ENCODE measurements around the gene JAKMIP1. TPM values are rescaled to one million over a fixed set of nuclear protein-coding genes. Genes with fewer than 3 reads are reported as not detected.
"Not testable (repeated sequence)": the region's sequence is repeated elsewhere in the genome, so short reads cannot be mapped to it uniquely, and the experiment has no call there.

JAKMIP1 gene
- total RNA-seq, 1 experiment from 2014 or later, result not detected

GRCh38 chr4:6209291-6209690 is 8.9 kb upstream of the JAKMIP1 start:
- in situ Hi-C loops (cut with HindIII; ENCODE audit: low pct_unique_long_range_greater_than_20kb, low sequenced_read_pairs); DNase-seq (ENCODE audit: low read depth, low spot score): not testable (repeated sequence)

GRCh38 chr4:6208416-6208815 is 8.1 kb upstream of the JAKMIP1 start:
- in situ Hi-C loops (cut with HindIII; ENCODE audit: low pct_unique_long_range_greater_than_20kb, low sequenced_read_pairs), result no loop called here
- no peak for DNase-seq (ENCODE audit: low read depth, low spot score)

- no peak for DNase-seq (ENCODE audit: low read depth, low spot score)
- in situ Hi-C loops (cut with HindIII; ENCODE audit: low pct_unique_long_range_greater_than_20kb, low sequenced_read_pairs), result no loop called here
These were observed 7.3 kb upstream of the JAKMIP1 start for GRCh38 chr4:6207602-6208001.

GRCh38 chr4:6206771-6207290 is 6.5 kb upstream of the JAKMIP1 start:
- in situ Hi-C loops (cut with HindIII; ENCODE audit: low pct_unique_long_range_greater_than_20kb, low sequenced_read_pairs), result no loop called here
- DNase-seq (ENCODE audit: low read depth, low spot score), result no peak

- no peak for DNase-seq (ENCODE audit: low read depth, low spot score)
- in situ Hi-C loops (cut with HindIII; ENCODE audit: low pct_unique_long_range_greater_than_20kb, low sequenced_read_pairs), result no loop called here
These were observed 5.6 kb upstream of the JAKMIP1 start for GRCh38 chr4:6205973-6206372.

GRCh38 chr4:6205567-6205931 is 5.2 kb upstream of the JAKMIP1 start:
- DNase-seq (ENCODE audit: low read depth, low spot score), result no peak
- in situ Hi-C loops (cut with HindIII; ENCODE audit: low pct_unique_long_range_greater_than_20kb, low sequenced_read_pairs), result no loop called here

GRCh38 chr4:6204871-6205566 is 4.7 kb upstream of the JAKMIP1 start:
- DNase-seq (ENCODE audit: low read depth, low spot score), result no peak
- in situ Hi-C loops (cut with HindIII; ENCODE audit: low pct_unique_long_range_greater_than_20kb, low sequenced_read_pairs), result no loop called here

GRCh38 chr4:6204098-6204497 is 3.7 kb upstream of the JAKMIP1 start:
- in situ Hi-C loops (cut with HindIII; ENCODE audit: low pct_unique_long_range_greater_than_20kb, low sequenced_read_pairs), result no loop called here
- no peak for DNase-seq (ENCODE audit: low read depth, low spot score)

GRCh38 chr4:6201580-6202091 is 1.3 kb upstream of the JAKMIP1 start:
- in situ Hi-C loops (cut with HindIII; ENCODE audit: low pct_unique_long_range_greater_than_20kb, low sequenced_read_pairs), result no loop called here
- DNase-seq (ENCODE audit: low read depth, low spot score), result no peak

GRCh38 chr4:6200922-6201362 is 593 bp upstream of the JAKMIP1 start:
- DNase-seq (ENCODE audit: low read depth, low spot score), result no peak
- in situ Hi-C loops (cut with HindIII; ENCODE audit: low pct_unique_long_range_greater_than_20kb, low sequenced_read_pairs), result no loop called here

GRCh38 chr4:6199422-6199921 is 877 bp downstream of the JAKMIP1 start:
- in situ Hi-C loops (cut with HindIII; ENCODE audit: low pct_unique_long_range_greater_than_20kb, low sequenced_read_pairs), result no loop called here
- DNase-seq (ENCODE audit: low read depth, low spot score), result no peak

GRCh38 chr4:6198768-6199421 is 1.5 kb downstream of the JAKMIP1 start:
- in situ Hi-C loops (cut with HindIII; ENCODE audit: low pct_unique_long_range_greater_than_20kb, low sequenced_read_pairs), result no loop called here
- DNase-seq (ENCODE audit: low read depth, low spot score), result no peak

- in situ Hi-C loops (cut with HindIII; ENCODE audit: low pct_unique_long_range_greater_than_20kb, low sequenced_read_pairs), result no loop called here
- DNase-seq (ENCODE audit: low read depth, low spot score), result no peak
These were observed 2.1 kb downstream of the JAKMIP1 start for GRCh38 chr4:6198278-6198677.

- no peak for DNase-seq (ENCODE audit: low read depth, low spot score)
- in situ Hi-C loops (cut with HindIII; ENCODE audit: low pct_unique_long_range_greater_than_20kb, low sequenced_read_pairs), result no loop called here
These were observed 2.7 kb downstream of the JAKMIP1 start for GRCh38 chr4:6197433-6198174.

- DNase-seq (ENCODE audit: low read depth, low spot score), result no peak
- in situ Hi-C loops (cut with HindIII; ENCODE audit: low pct_unique_long_range_greater_than_20kb, low sequenced_read_pairs), result no loop called here
These were observed 3.5 kb downstream of the JAKMIP1 start for GRCh38 chr4:6196871-6197270.

- in situ Hi-C loops (cut with HindIII; ENCODE audit: low pct_unique_long_range_greater_than_20kb, low sequenced_read_pairs), result no loop called here
- no peak for DNase-seq (ENCODE audit: low read depth, low spot score)
These were observed 4.0 kb downstream of the JAKMIP1 start for GRCh38 chr4:6196324-6196723.

GRCh38 chr4:6195602-6196319 is 4.6 kb downstream of the JAKMIP1 start:
- DNase-seq (ENCODE audit: low read depth, low spot score), result no peak
- in situ Hi-C loops (cut with HindIII; ENCODE audit: low pct_unique_long_range_greater_than_20kb, low sequenced_read_pairs), result no loop called here

Data from SK-MEL-5 (cell line).